Spleen (tissue), 7 donors: Measurements from ENCODE around the gene PPP1R9B.

Experiments used
- CTCF ChIP-seq, 11 experiments: fragments of 200-600 bp in 7 of 11; fragments of 450-650 bp in 4 of 11; sonication (generic) in 4 of 11; IDR thresholded peaks in 8 of 11; conservative IDR thresholded peaks in 3 of 11; 1 replicate in 7 of 11; 2 replicates in 4 of 11; pipeline versions ENCODE4 v1.4.0 to v1.8.0; 2016 to 2021; ENCODE audit warnings: antibody characterized with exemption in 11 of 11, inconsistent platforms in 4 of 11, mild to moderate bottlenecking in 1 of 11
- POLR2A ChIP-seq, 3 donors: fragments of 450-650 bp; IDR thresholded peaks; one replicate each; pipeline ENCODE4 v1.5.1; 2017; ENCODE audit warnings: antibody characterized with exemption in 3 of 3, mild to moderate bottlenecking in 1 of 3
- POLR2AphosphoS5 ChIP-seq, 3 donors: sonication (generic); formaldehyde crosslinking; IDR thresholded peaks; one replicate each; pipeline ENCODE4 v1.5.1; 2017; ENCODE audit warnings: antibody characterized with exemption in 3 of 3
- donor health status: DM: no; HTN: no; CAD: no; lungs with moderate emphysema.
- donor health status: DM: no; HTN: no; CAD: no.
- donor health status: DM: no; HTN: no; CAD: no.

- no peak for TF ChIP-seq POLR2A (IDR thresholded peaks at IDR 0.05)
- no peak for TF ChIP-seq POLR2AphosphoS5 (IDR thresholded peaks at IDR 0.05)
- no peak for TF ChIP-seq CTCF (IDR thresholded peaks at IDR 0.05 in 8 of 11, conservative IDR thresholded peaks at IDR 0.05 in 3 of 11)
These were observed 37.5 kb upstream of the PPP1R9B start for GRCh38 chr17:50187751-50188530.
